ENCODE measurements around the gene DNAJA4.

GRCh38 chr15:78264304-78265136 lies at the start of gene DNAJA4:
- TF ChIP-seq POLR2A (IDR thresholded peaks at IDR 0.05): no peak
- TF ChIP-seq POLR2AphosphoS5 (IDR thresholded peaks at IDR 0.05; ENCODE audit: insufficient read depth in 1 of 2, low read depth in 1 of 2): peak in 1 of 2 donors; percentile 32

All from vagina (tissue), 2 donors.